OCI-LY3 (cell line): ENCODE data around the gene COIL.

Experiments
- CTCF ChIP-seq: fragments of 200-600, 300-600 bp; sonication (generic); IDR thresholded peaks from 2 replicates; pipeline ENCODE4 v1.5.1; 2014; ENCODE audit warnings: antibody characterized with exemption, low read length, low read depth
- EZH2phosphoT487 ChIP-seq: fragments of 200-600 bp; shearing (Covaris generic); IDR thresholded peaks from 2 replicates; pipeline ENCODE4 v1.6.1; 2018; ENCODE audit warnings: antibody characterized with exemption, mixed run types, low read depth

DNA sequence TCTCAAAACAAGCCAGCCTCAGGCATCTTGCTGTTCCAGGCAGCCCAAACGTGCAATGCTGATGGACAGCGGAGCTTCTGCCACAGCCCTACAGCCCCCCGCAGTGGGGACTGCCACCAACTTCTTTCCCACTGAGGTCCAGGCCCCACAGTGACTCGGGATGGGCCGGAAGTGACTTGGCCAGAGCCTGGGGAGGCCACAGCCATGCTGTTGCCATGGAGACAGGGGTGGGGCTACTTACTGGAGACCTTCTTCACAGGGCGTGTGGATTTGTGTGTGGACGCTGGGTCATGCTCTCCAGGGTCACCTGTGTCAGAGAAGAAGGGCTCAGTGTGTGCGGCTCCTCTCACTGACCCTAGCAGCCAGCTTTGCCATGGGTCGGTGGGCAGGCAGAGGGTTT, 62.0 kb downstream of the COIL start:
- TF ChIP-seq CTCF (no peak), EZH2phosphoT487 (no peak)
